Peyer's patch (tissue), 4 donors: Measurements from ENCODE around the gene PCNX2. TPM values are rescaled to one million over a fixed set of nuclear protein-coding genes. Genes with fewer than 3 reads are reported as not detected.

ENCODE experiments used
- DNase-seq, 3 donors: peaks; one replicate each; pipeline ENCODE4 v3.0.0-alpha.2; 2017 to 2019
- H3K27ac ChIP-seq, 4 donors: fragments of 200-600 bp; sonication (generic); one replicate each; pipeline ENCODE4 v1.5.1; 2016 to 2019
- H3K27me3 ChIP-seq, 2 donors: fragments of 200-600 bp; sonication (generic); one replicate each; pipeline ENCODE4 v1.5.1; 2019
- H3K36me3 ChIP-seq, 3 donors: fragments of 200-600 bp; sonication (generic); one replicate each; pipeline ENCODE4 v1.5.1; 2016 to 2019
- H3K4me1 ChIP-seq, 4 donors: fragments of 200-600 bp; sonication (generic); one replicate each; pipeline ENCODE4 v1.5.1; 2016 to 2019
- H3K4me3 ChIP-seq, 4 donors: fragments of 200-600 bp; sonication (generic); 1 replicate in 3 of 4; 2 replicates in 1 of 4; pipeline ENCODE4 v1.5.1; 2016 to 2019; ENCODE audit warnings: mild to moderate bottlenecking in 1 of 4
- H3K9me3 ChIP-seq, 4 donors: fragments of 200-600 bp; sonication (generic); one replicate each; pipeline ENCODE4 v1.5.1; 2016 to 2019; ENCODE audit warnings: mild to moderate bottlenecking in 1 of 4
- CTCF ChIP-seq, 6 experiments: fragments of 450-650 bp in 4 of 6; fragments of 200-600 bp in 2 of 6; sonication (generic) in 1 of 6; IDR thresholded peaks; one replicate each; pipeline ENCODE4 v1.5.1; 2017 to 2019; ENCODE audit warnings: antibody characterized with exemption in 6 of 6, mild to moderate bottlenecking in 3 of 6, moderate library complexity in 1 of 6
- POLR2A ChIP-seq, 2 donors: fragments of 450-650 bp; IDR thresholded peaks; one replicate each; pipeline ENCODE4 v1.5.1; 2017; ENCODE audit warnings: antibody characterized with exemption in 2 of 2, mild to moderate bottlenecking in 2 of 2, moderate library complexity in 2 of 2
- total RNA-seq, 4 donors: library from RNA; depleted of rRNA; stranded (reverse); fragments of >200 nt; gene quantifications; one replicate each; pipeline ENCODE4 v1.1.0, GENCODE V29; 2016

The PCNX2 gene
- total RNA-seq, 4 donors from 2014 or later, result 6.3 to 79.2 (median 18.9) TPM

- Histone ChIP-seq H3K4me1 (no peaks in the 10 kb centered on the region), H3K36me3 (no peaks in the 10 kb centered on the region), H3K4me3 (no peak overlapping the region), H3K9me3 (no peaks in the 10 kb centered on the region), H3K27me3 (no peaks in the 10 kb centered on the region), H3K27ac (no peak overlapping the region)
- no peak for DNase-seq
- TF ChIP-seq POLR2A (IDR thresholded peaks at IDR 0.05) (no peak), CTCF (IDR thresholded peaks at IDR 0.05) (no peak)
These were observed 235.0 kb downstream of the PCNX2 start for GRCh38 chr1:233060461-233060994.

DNA sequence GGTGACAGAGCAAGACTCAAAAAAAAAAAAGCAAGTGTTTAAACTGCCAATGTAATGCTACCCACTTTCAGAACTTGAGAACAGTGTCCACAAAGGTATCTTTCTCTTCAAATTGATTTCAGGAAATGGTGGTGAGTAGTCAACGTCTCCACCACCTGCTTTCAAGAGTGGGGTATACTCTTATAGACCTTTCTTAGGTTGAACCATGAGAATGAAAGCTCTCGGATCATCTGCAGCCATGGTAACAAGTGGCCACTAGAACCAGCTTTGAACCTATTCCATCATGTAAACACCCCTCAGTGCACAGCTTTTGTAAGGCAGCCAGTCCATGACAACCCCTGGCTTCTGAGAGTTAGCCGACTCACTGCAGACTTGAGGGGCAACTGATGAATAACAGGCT, 237.7 kb downstream of the PCNX2 start:
- Histone ChIP-seq H3K27me3 (no peaks in the 10 kb centered on the region), H3K36me3 (no peaks in the 10 kb centered on the region), H3K9me3 (no peaks in the 10 kb centered on the region), H3K27ac (no peak overlapping the region), H3K4me1 (no peaks in the 10 kb centered on the region), H3K4me3 (no peak overlapping the region)
- no peak for DNase-seq
- TF ChIP-seq CTCF (IDR thresholded peaks at IDR 0.05), result no peak
- no peak for TF ChIP-seq POLR2A (IDR thresholded peaks at IDR 0.05)

DNA sequence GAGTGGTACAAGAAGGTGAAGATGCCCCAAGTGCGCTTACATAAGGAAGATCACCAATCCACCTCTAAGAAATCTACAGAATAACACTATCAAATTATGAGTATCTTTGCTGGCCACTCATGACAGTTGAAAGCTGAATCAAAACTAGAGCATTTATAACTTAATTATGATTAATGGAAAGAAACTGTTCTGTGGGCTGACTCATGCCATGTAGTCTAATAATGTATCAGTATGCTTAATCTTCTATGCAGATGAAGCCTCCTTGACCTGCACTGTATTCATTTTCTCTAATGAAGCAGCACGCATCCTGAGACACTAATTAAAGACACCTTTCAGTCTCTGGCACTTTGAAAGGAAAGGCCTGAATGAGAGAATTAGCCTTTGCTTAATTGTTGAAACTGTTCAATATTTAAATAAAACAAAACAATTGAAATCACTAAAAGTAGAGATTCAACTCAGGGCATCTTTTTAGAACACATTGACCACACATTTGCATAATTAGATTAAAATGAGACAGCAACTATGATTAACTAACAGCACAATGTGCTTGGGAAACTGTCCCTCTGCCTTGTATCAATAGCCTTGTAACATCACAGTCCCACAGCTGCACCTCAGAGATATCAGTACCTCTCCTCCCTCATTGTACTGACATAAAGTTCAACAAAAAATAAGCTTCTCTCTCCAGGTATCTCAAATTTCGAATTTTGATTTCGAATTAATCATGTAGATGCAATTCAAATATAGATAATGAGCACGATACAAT, 239.5 kb downstream of the PCNX2 start:
- TF ChIP-seq CTCF (IDR thresholded peaks at IDR 0.05), result no peak
- TF ChIP-seq POLR2A (IDR thresholded peaks at IDR 0.05), result no peak
- no peaks in the 10 kb centered on the region for H3K9me3 ChIP-seq
- DNase-seq, result no peak
- H3K27ac ChIP-seq, result no peak overlapping the region
- no peak overlapping the region for H3K4me3 ChIP-seq
- no peaks in the 10 kb centered on the region for H3K36me3 ChIP-seq
- H3K27me3 ChIP-seq, result no peaks in the 10 kb centered on the region
- no peaks in the 10 kb centered on the region for H3K4me1 ChIP-seq

DNA sequence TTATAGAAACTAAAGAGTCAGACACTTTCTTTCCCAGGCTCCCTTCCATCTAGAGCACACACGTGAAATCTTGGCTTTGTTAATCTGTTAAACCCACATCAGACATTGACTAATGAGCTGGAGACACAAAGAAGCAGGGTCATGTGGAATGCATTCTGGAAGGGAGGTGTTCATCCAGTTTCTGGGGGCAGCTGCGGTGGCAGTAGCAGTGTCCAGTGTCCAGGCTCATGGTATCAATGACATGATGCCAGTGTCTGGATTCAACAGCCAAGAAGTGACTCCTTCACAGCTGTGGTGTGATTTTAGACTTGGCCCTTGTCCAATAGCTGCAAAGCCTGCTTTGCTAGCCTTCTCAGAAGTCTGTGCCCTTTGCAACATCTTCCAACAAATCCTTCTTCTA, 249.9 kb downstream of the PCNX2 start:
- no peak for TF ChIP-seq POLR2A (IDR thresholded peaks at IDR 0.05)
- no peak for TF ChIP-seq CTCF (IDR thresholded peaks at IDR 0.05)
- DNase-seq, result no peak

DNA sequence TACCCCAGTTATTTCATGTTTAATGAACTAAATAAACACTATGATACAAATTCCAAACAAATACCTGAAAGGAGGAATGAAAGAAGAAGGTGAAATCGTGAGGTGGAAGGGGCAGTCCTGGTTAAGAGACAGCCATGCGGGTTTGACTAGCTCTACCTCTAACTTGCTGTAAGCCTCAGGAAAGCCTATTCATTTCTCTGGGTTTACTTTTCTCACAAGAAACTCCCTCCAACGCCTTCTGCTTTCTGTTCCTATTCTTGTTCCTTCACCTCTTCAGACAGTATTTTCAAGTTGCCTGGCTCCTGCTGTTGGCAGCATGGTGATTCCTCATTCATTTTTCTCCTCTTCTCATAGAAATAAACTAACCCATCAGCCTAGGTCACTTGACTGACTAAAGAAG, 252.7 kb downstream of the PCNX2 start:
- TF ChIP-seq POLR2A (IDR thresholded peaks at IDR 0.05), result no peak
- no peak for TF ChIP-seq CTCF (IDR thresholded peaks at IDR 0.05)
- no peaks in the 10 kb centered on the region for H3K27me3 ChIP-seq
- H3K9me3 ChIP-seq, result no peaks in the 10 kb centered on the region
- no peak for DNase-seq
- no peaks in the 10 kb centered on the region for H3K36me3 ChIP-seq
- H3K4me1 ChIP-seq, result no peaks in the 10 kb centered on the region
- no peak overlapping the region for H3K4me3 ChIP-seq
- H3K27ac ChIP-seq, result no peak overlapping the region

More for the DNA sequence above, 249.9 kb downstream of the PCNX2 start:
- no peaks in the 10 kb centered on the region for H3K27me3 ChIP-seq
- no peaks in the 10 kb centered on the region for H3K4me1 ChIP-seq
- no peak overlapping the region for H3K27ac ChIP-seq
- H3K36me3 ChIP-seq, result no peaks in the 10 kb centered on the region
- no peaks in the 10 kb centered on the region for H3K9me3 ChIP-seq
- no peak overlapping the region for H3K4me3 ChIP-seq
